NB4 (cell line): ENCODE measurements around the gene SULT1A1.
"Not testable (repeated sequence)": the region's sequence is repeated elsewhere in the genome, so short reads cannot be mapped to it uniquely, and the experiment has no call there.

Experiments
- MYC ChIP-seq: IDR thresholded peaks from 2 replicates; pipeline ENCODE4 v1.6.1; 2011; ENCODE audit warnings: low read depth, low read length
- POLR2A ChIP-seq: IDR thresholded peaks from 2 replicates; pipeline ENCODE4 v1.6.1; 2011; ENCODE audit warnings: mild to moderate bottlenecking; ENCODE audit not compliant: insufficient read length; ENCODE audit errors: extremely low read depth
- TF ChIP-seq, protein P1 (sequence below): IDR thresholded peaks from one replicate; pipeline ENCODE4 v1.5.1; 2012; ENCODE audit warnings: low read depth, low read length

- not testable (repeated sequence) for TF ChIP-seq POLR2A, MYC
- TF ChIP-seq, protein P1, sequence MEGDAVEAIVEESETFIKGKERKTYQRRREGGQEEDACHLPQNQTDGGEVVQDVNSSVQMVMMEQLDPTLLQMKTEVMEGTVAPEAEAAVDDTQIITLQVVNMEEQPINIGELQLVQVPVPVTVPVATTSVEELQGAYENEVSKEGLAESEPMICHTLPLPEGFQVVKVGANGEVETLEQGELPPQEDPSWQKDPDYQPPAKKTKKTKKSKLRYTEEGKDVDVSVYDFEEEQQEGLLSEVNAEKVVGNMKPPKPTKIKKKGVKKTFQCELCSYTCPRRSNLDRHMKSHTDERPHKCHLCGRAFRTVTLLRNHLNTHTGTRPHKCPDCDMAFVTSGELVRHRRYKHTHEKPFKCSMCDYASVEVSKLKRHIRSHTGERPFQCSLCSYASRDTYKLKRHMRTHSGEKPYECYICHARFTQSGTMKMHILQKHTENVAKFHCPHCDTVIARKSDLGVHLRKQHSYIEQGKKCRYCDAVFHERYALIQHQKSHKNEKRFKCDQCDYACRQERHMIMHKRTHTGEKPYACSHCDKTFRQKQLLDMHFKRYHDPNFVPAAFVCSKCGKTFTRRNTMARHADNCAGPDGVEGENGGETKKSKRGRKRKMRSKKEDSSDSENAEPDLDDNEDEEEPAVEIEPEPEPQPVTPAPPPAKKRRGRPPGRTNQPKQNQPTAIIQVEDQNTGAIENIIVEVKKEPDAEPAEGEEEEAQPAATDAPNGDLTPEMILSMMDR, result not testable (repeated sequence)
Observed at GRCh38 chr16:28637765-28638164, 27.9 kb upstream of the SULT1A1 start, which contains the start of gene NPIPB8.
